Retinal pigment epithelial cell (primary cell): ENCODE measurements around the gene TIRAP.
A peak's percentile ranks its signal among the peaks of the same experiment; 100 is the strongest.

ENCODE experiments used
- DNase-seq: peaks from one replicate; pipeline ENCODE4 v3.0.0-alpha.2; 2010; ENCODE audit warnings: low read depth
- H3K4me3 ChIP-seq: 2 replicates; pipeline ENCODE4 v1.5.1; 2011; ENCODE audit warnings: mild to moderate bottlenecking, low read length, control low read depth, moderate library complexity
- TF ChIP-seq, protein P1 (sequence below): conservative IDR thresholded peaks from 2 replicates; pipeline ENCODE4 v1.5.1; 2011; ENCODE audit warnings: low read depth, low read length, control low read depth, inconsistent platforms

TIRAP gene

DNA sequence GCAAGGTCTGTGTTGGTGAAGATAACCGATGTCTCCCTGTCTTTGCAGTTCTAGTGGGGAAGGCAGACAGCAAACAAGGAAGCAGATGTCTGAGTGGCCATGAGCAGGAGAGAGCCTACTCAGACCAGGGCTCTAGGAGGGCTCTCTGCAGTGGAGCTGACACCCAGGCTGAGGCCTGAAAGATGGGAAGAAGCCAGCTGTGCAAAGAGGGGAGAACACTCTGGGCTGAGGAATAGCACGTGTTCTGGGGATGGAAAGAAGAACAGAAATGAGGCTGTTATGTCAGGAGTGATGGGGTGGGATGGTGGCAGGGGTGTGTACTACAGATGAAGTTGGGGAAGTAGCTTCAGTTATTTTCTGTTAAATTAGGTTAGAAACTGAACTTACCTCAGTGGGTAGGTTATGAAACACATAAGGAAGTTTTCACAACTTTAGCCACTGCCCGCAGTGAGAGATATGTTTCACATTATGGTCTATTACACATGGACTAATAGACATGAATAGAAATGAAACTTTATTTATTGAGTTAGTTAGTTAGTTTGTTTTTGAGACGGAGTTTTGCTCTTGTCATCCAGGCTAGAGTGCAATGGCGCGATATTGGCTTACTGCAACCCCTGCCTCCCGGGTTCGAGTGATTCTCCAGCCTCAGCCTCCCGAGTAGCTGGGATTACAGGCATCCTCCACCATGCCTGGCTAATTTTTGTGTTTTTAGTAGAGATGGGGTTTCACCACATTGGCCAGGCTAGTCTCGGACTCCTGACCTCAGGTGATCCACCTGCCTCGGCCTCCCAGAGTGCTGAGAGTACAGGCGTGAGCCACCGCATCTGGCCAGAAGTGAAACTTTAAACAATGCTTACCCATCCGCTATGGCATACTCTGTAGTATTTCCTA, 28.8 kb downstream of the TIRAP start:
- TF ChIP-seq, protein P1, sequence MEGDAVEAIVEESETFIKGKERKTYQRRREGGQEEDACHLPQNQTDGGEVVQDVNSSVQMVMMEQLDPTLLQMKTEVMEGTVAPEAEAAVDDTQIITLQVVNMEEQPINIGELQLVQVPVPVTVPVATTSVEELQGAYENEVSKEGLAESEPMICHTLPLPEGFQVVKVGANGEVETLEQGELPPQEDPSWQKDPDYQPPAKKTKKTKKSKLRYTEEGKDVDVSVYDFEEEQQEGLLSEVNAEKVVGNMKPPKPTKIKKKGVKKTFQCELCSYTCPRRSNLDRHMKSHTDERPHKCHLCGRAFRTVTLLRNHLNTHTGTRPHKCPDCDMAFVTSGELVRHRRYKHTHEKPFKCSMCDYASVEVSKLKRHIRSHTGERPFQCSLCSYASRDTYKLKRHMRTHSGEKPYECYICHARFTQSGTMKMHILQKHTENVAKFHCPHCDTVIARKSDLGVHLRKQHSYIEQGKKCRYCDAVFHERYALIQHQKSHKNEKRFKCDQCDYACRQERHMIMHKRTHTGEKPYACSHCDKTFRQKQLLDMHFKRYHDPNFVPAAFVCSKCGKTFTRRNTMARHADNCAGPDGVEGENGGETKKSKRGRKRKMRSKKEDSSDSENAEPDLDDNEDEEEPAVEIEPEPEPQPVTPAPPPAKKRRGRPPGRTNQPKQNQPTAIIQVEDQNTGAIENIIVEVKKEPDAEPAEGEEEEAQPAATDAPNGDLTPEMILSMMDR: no peak
- no peak overlapping the region for H3K4me3 ChIP-seq
- DNase-seq: no peak

DNA sequence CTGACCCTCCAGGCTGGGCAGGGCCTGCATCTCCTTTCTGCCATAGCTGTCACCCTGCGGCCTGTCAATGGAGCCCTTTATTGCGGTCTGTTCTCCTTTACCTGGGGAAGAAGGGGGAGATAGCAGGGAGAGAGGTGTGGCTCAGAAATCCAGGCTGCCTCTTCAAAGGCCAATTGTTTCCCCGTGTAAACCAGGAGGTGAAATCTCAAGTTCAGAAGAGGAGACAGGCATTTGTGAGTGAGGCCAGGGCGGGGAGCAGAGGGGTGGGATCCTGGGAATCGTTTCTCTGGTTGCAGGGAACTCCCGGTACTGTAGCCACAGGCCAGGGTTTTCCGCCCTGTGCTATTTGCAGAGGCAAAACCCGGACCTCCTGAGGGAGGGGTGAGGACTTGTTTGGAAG, 30.1 kb downstream of the TIRAP start:
- no peak overlapping the region for H3K4me3 ChIP-seq
- TF ChIP-seq, protein P1: no peak
- no peak for DNase-seq

DNA sequence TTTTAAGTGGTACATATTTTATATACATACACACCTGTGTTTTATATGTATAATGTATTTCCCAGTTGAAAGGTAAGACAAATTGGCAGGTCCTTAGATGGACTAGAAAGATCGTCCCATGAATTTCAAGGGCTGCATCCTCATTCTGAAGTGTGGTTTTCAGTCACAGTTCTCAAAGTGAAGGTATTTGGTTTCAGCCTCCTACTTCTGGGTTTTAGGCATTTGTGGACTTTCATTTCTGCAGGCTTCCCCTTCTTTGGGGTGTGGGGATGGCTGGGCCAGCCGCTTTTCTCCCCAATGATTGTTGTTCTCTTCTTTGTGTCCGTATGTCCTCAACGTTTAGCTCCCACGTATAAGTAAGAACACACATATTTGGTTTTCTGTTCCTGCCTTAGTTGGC, 30.9 kb downstream of the TIRAP start:
- no peak overlapping the region for H3K4me3 ChIP-seq
- no peak for DNase-seq
- TF ChIP-seq, protein P1: no peak

DNA sequence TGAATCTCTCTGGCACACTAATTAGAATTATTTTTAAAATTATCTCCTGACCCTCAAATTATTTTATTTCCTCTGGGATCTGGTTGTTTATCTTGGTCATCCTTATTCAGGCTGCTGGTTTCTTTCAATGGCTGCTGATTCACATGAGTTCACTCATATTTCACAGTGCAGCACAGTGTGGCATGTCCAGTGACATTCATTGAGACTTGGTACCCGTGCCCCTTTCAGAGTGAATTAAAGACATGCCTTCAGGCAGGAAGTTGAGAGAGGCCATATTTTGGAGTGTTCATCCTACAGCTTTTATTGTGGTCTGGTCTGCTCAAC, 34.5 kb downstream of the TIRAP start:
- TF ChIP-seq, protein P1: no peak
- no peak for DNase-seq
- no peak overlapping the region for H3K4me3 ChIP-seq

DNA sequence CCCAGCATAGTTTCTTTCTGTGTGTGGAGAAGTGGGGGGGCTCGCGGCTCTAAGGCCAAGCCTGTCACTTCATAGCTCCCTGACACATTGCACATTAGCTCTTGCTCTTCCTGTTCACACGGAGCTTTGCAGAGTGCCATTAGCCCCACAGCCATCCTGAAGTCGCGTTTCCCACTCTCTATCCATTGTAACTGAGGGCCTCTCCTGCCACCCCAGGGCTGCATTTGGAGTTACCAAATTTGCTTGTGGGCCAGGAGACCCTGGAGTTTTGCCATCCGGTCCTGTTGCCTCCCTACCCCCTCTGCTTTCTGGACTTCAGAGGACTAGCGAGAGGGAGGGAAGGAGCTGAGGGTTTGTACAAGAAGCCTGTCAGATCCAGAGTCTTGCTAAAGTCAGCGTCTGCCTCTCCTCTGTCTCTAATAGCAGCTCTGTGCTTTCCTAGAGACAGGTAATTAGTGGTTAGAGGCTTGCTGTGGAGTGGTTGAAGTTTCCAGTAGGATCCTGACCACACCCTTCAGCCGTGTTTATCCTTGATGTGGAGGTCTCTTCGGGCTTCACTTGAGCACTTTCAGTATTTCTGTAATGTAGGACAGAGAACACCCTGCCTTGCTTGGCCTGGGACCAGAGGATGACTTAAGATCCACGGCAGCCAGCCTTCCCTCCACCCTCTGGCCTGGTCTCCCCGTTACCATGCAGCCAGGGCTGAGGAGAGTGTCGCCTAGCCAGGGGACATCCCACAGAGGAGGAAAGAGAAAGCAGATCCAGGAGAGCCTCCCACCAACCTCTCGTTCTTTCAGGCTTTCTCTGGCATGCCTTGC, 35.1 kb downstream of the TIRAP start:
- TF ChIP-seq, protein P1: no peak
- DNase-seq: no peak
- no peak overlapping the region for H3K4me3 ChIP-seq

DNA sequence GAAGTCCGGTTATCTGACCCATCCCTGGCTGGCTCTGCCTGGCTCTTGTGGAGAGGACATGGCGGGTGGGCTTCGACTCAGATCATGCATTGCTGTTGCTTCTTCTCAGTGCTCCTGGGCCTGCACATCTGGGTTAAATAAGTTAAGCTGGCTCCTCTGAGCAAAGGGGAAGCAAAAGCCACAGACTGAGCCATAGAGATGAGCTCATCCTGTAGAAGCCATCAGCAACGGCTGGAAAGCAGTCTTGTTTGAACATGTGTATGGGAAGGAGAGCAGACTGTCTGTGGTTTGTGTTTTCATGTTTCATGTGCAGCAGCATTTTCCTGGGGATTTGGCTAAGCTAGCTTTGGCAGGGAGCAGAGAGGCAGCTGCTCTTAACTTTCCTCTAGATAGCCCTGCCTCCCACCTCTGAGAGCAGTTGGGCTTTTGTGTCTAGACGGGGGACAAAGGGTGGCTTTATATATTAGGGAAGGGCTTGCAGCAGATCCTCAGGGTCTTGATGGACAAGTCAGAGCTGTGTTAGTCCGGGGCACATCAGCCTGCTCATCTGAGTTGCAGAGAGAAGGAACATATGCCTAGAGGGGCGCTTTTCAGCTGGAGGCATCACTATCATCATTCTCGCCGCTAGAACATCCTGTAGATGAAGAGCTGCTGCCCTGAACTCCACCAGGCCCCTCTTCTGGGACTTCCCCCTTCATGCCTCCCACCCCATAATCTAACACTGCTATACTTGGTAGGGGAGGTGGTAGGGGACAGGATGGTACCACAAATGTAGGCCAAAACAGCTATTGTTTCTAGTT, 35.9 kb downstream of the TIRAP start:
- TF ChIP-seq, protein P1: no peak
- peak; percentile 92 for DNase-seq
- no peak overlapping the region for H3K4me3 ChIP-seq
